Stomach smooth muscle (tissue), 2 donors: Measurements from ENCODE around the gene ANGPTL8.

Source experiments
- H3K27ac ChIP-seq: one replicate; pipeline ENCODE4 v1.7.0; 2013; ENCODE audit warnings: mild to moderate bottlenecking, low read length, inconsistent platforms
- H3K27me3 ChIP-seq, 2 donors: one replicate each; pipeline ENCODE4 v1.7.0; 2013; ENCODE audit warnings: low read length in 2 of 2; ENCODE audit not compliant: insufficient read depth in 2 of 2, control insufficient read depth in 1 of 2
- H3K36me3 ChIP-seq, 2 donors: one replicate each; pipeline ENCODE4 v1.7.0; 2013; ENCODE audit warnings: low read length in 2 of 2; ENCODE audit not compliant: control insufficient read depth in 2 of 2, insufficient read depth in 2 of 2
- H3K4me1 ChIP-seq: one replicate; pipeline ENCODE4 v1.7.0; 2013; ENCODE audit warnings: low read length; ENCODE audit not compliant: control insufficient read depth, insufficient read depth
- H3K4me3 ChIP-seq, 2 donors: one replicate each; pipeline ENCODE4 v1.7.0; 2013; ENCODE audit warnings: low read length in 2 of 2
- H3K9ac ChIP-seq, 2 donors: one replicate each; pipeline ENCODE4 v1.7.0; 2013; ENCODE audit warnings: low read length in 2 of 2, mild to moderate bottlenecking in 1 of 2
- H3K9me3 ChIP-seq, 2 donors: one replicate each; pipeline ENCODE4 v1.7.0; 2013; ENCODE audit warnings: low read length in 2 of 2; ENCODE audit not compliant: control insufficient read depth in 2 of 2
- donor health status: healthy.
- donor health status: Pancreatic carcinoma.

Gene ANGPTL8

DNA sequence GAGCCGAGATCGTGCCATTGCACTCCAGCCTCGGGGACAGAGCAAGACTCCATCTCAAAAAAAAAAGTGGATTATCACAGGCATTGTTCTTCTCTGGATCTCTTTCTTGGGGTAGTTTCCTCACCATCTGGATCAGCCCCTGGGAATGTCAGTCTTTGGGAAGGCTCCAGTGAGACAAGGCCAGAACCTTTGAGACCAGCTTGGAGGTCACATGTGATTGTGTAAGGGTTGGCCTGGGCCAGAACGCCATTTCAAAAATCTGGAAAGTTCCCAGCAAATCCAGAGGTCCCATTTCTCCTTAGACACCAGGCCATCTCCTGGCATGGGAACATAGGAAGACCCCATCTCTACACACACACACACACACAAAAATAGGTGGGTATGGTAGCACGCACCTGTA, 14.2 kb upstream of the ANGPTL8 start:
- Histone ChIP-seq H3K36me3 (peaks cover 20 to 39% of the 10 kb centered on the region in 2 donors), H3K27me3 (no peaks in the 10 kb centered on the region), H3K9me3 (peaks cover 3 to 8% of the 10 kb centered on the region in 2 donors), H3K4me3 (no peak overlapping the region), H3K9ac (no peak overlapping the region), H3K4me1 (no peaks in the 10 kb centered on the region), H3K27ac (no peak overlapping the region)

DNA sequence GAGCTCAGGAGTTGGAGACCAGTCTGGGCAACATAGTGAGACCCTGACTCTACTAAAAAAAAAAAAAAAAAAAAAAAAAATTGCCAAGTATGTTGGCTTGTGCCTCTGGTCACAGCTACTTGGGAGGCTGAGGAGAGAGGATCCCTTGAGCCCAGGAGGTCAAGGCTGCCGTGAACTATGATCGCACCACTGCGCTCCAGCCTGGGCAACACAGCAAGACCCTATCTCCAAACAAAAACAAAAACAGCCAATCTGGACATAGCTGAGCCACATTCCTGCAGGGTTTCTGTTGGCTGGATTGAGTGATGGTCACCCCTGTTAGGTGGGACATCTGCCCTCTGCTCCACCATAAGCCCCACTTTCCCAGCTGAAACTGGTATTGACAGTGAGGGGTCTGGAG, 13.6 kb upstream of the ANGPTL8 start:
- Histone ChIP-seq H3K27ac (no peak overlapping the region), H3K4me3 (no peak overlapping the region), H3K9me3 (peaks cover 3 to 8% of the 10 kb centered on the region in 2 donors), H3K27me3 (no peaks in the 10 kb centered on the region), H3K36me3 (peaks cover 16 to 38% of the 10 kb centered on the region in 2 donors), H3K9ac (no peak overlapping the region), H3K4me1 (no peaks in the 10 kb centered on the region)

DNA sequence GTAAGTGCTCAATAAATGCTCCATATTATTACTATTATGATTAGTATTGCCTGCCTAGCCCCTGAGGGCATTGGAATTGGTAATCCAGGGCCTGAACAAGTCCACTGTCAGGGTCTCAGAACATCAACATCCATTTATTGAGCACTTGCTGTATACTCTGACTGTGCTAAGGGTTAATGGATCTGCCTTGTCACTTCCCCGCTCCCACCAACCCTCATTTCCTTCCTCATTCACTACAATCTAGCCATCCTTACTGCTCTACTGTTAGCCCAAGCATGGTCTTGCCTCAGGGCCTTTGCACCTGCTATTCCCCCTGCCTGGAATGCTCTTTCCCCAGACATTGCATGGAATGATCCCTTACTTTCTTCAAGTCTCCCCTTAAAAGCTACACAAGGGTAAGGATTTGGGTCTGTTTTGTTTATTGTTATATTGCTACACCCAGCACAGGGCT, 12.7 kb upstream of the ANGPTL8 start:
- Histone ChIP-seq H3K4me3 (no peak overlapping the region), H3K9ac (no peak overlapping the region), H3K9me3 (peaks cover 0 to 2% of the 10 kb centered on the region in 2 donors), H3K27ac (no peak overlapping the region), H3K27me3 (no peaks in the 10 kb centered on the region), H3K36me3 (peaks cover 13 to 33% of the 10 kb centered on the region in 2 donors), H3K4me1 (no peaks in the 10 kb centered on the region)

DNA sequence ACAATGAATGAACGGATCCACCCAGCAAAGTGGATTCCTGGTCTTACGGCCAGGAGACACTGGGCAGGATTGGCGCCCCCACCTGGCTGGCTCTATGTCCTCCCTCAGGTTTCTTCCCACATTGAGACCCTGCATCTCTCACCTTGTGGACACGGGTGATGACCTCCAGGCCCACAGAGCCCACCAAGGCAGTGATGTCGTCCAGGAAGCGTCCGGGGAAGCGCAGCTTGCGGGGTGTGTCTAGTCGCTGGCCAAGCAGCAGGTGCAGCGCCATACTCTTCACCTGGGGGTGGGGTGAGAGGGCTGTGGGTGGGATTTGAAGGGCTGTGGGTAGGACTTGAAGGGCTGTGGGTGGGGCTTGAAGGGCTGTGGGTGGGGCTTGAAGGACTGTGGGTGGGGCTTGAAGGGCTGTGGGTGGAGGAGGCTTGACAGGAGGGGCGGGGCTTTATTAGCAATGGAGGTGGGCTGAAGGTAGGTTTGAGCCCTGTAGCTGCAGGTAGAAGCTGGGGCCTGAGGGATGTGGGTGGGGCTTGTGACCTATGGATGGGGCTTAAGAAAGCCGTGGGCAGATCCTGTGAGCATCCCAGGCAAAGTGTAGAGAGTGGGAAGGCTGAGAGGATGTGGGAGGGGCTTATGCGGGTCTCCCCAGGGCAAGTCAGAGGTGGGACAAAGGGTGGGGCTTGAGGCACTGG, 12.1 kb upstream of the ANGPTL8 start:
- H3K4me1 ChIP-seq = no peaks in the 10 kb centered on the region
- H3K27ac ChIP-seq = no peak overlapping the region
- no peaks in the 10 kb centered on the region for H3K27me3 ChIP-seq
- no peak overlapping the region for H3K4me3 ChIP-seq
- peaks cover 13 to 33% of the 10 kb centered on the region in 2 donors for H3K36me3 ChIP-seq
- H3K9me3 ChIP-seq = no peaks in the 10 kb centered on the region
- no peak overlapping the region for H3K9ac ChIP-seq

DNA sequence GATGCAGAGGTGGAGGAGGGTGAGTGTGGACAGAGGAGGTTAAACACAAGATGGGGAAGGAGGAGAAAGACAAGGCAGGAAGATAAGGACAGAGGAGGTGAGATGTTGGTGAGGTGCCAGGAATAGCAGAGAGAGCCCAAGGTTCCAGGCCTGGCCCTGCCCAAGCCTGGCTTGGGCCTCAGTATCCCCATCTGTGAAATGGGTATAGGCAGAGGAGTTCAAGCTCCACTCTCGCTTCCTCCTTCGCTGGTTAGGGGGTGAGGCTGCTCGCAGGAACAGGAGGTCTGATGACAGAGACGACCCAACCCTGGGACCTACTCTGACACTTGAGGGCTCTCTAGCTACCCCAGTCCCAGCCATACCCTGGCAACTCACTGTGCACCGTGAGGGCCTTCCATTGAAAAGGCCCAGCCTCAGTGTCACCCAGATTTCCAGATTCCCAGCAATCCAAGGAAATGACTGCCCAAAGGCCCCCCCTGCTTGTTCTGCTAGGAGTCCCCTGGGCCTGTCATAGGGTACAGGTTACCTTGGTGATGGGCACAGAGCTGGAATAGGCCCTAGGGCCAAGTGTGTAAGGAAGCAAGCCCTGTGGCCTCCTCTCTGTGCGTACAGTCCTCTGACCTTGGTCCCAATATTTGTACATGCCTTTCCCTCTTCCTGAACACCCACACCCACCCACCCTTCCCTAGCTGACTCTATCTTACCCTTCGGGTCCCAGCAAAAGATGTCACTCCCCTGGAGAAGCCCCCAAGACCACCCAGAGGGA, 8.6 kb upstream of the ANGPTL8 start:
- Histone ChIP-seq H3K9me3 (no peaks in the 10 kb centered on the region), H3K4me1 (no peaks in the 10 kb centered on the region), H3K36me3 (peaks cover 20 to 35% of the 10 kb centered on the region in 2 donors), H3K27ac (no peak overlapping the region), H3K4me3 (no peak overlapping the region), H3K9ac (no peak overlapping the region), H3K27me3 (no peaks in the 10 kb centered on the region)

DNA sequence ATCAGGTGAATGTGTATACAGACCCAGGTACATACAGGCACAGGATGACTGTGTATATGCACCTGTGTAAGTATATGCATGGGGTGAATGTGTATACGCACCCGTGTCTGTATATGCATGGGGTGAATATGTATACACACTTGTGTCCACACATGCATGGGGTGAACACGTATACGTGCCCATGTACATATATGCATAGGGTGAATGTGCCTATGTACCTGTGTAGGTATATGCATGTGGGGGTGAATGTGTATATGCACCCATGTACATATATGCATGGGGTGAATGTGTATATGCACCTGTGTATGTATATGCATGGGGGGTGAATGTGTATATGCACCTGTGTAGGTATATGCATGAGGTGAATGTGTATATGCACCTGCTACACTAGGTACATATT, 6.9 kb upstream of the ANGPTL8 start:
- Histone ChIP-seq H3K27me3 (no peaks in the 10 kb centered on the region), H3K9me3 (no peaks in the 10 kb centered on the region), H3K36me3 (peaks cover 22 to 26% of the 10 kb centered on the region in 2 donors), H3K27ac (no peak overlapping the region), H3K9ac (no peak overlapping the region), H3K4me1 (no peaks in the 10 kb centered on the region), H3K4me3 (no peak overlapping the region)

DNA sequence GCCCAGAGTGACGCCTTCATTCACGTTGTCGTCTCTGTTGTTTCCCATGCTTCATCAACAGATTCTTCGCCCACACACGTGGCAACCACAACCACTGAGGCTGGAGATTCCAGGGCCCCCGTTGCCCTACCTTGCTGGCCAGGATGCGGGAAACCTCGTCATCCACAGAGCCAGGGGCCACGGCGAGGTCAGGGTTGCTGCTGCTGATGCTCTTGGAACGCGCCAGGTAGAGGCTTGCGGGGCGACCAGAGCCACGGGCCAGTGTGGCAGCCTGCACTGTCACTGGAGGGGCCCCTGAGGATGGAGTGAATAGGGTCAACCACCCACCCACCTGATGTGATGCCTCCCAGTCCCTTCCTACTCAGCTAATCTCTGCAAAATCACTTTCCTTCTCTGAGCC, 6.3 kb upstream of the ANGPTL8 start:
- Histone ChIP-seq H3K27ac (no peak overlapping the region), H3K9ac (no peak overlapping the region), H3K27me3 (no peaks in the 10 kb centered on the region), H3K9me3 (no peaks in the 10 kb centered on the region), H3K36me3 (peaks cover 22 to 26% of the 10 kb centered on the region in 2 donors), H3K4me3 (no peak overlapping the region), H3K4me1 (no peaks in the 10 kb centered on the region)

DNA sequence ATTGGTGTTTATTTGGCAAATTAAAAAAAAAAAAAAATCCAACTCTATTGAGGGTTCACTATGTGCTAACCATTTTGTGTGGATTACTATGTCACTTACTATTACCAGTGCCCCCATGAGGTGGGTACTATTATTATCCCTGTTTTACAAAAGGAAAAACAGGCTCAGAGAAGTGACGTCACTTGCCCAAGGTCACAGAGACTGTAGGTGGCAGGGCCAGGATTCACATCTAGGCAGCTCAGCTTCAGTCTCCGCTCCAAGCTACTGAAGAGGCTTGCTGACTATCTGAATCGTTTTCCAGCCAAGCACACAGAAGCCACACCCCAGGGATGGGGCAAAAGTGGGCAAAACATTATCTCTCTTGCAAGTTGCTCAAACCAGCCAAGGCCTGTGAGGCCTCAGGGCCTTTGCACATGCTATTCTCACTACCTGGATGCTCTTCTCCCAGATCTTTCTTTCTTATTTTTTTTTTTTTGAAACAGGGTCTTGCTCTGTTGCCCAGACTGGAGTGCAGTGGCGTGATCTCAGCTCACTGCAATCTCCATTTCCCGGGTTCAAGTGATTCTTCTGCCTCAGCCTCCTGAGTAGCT, 4.8 kb upstream of the ANGPTL8 start:
- Histone ChIP-seq H3K4me1 (no peaks in the 10 kb centered on the region), H3K36me3 (peaks cover 22 to 31% of the 10 kb centered on the region in 2 donors), H3K9me3 (peaks cover 0 to 4% of the 10 kb centered on the region in 2 donors), H3K27me3 (no peaks in the 10 kb centered on the region), H3K4me3 (no peak overlapping the region), H3K9ac (no peak overlapping the region), H3K27ac (no peak overlapping the region)

DNA sequence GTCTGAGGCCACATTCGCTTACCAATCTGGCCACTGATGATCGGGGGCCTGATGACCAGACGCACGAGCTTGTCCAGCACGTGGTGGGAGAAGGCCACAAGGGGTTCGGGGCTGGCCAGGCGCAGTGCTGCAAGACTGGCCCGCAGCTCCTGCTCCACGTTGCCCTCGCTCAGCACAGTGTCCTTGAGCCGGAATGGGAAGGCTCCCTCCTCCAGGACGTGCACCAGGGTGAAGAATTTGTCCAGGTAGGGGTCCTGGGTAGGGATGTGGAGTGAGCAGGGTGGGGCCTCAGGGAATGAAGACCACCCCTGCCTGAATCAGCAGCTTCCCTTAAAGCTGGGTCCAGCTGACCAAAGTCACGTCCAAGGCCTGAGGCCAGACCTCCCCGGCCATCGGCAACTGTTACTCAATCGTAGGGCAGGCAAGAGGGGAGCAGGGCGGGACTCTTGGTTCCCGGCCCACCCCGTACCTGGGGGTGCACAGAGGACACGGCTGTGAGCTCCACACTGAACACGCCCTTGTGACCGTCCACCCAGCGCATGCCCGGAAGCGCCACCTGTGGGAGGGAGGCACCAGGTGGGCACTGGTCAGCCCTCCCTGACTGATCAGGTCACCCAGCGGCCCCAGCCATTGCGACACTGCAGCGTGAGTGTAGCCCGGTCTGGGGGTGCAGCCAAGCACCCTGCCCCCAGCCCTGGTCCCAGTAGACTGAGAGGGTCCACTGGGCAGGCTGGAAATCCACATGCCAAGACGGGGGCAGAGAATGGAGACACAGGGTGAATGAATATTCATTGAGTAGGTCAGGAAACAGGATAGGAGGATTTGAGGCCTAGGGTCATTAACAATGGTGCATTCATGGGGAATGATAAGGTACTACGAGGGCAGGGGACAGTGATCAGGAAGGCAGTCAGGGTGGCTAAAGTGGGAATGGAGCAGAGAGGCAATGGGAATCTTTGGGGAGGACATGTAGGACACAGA, 2.8 kb upstream of the ANGPTL8 start:
- Histone ChIP-seq H3K9ac (no peak overlapping the region), H3K4me3 (no peak overlapping the region), H3K27ac (no peak overlapping the region), H3K36me3 (peaks cover 16 to 30% of the 10 kb centered on the region in 2 donors), H3K9me3 (peaks cover 0 to 4% of the 10 kb centered on the region in 2 donors), H3K4me1 (no peaks in the 10 kb centered on the region), H3K27me3 (no peaks in the 10 kb centered on the region)

DNA sequence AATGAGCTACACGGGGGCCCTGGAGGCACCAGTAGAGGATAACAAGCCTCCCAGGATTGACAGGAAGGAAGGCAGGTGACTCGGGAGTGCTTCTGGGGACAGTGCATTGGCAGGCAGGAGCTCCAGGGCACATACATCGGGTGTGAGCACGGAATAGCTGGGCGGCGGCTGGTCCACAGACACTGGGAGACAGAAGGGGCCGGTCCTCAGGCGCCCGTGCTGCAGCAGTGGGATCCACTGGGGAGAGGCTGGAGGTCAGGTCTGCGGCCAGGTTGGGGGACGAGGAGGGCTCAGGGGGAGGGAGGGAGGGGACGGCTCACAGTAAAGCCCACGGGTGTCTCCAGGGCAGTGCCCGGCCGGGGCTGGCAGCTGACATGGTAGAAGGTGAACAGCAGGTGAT, 2.1 kb upstream of the ANGPTL8 start:
- Histone ChIP-seq H3K4me1 (no peaks in the 10 kb centered on the region), H3K9me3 (peaks cover 0 to 4% of the 10 kb centered on the region in 2 donors), H3K36me3 (peaks cover 10 to 24% of the 10 kb centered on the region in 2 donors), H3K27ac (no peak overlapping the region), H3K4me3 (no peak overlapping the region), H3K27me3 (no peaks in the 10 kb centered on the region), H3K9ac (no peak overlapping the region)
